Measurements from ENCODE around the gene LPIN2.
"Not testable (repeated sequence)": the region's sequence is repeated elsewhere in the genome, so short reads cannot be mapped to it uniquely, and the experiment has no call there.

LPIN2 gene

GRCh38 chr18:3005462-3005861 lies 7.5 kb downstream of the LPIN2 start:
- no peak for DNase-seq

- DNase-seq: not testable (repeated sequence)
Observed at GRCh38 chr18:3003766-3004165, 9.2 kb downstream of the LPIN2 start.

GRCh38 chr18:3002732-3003131 lies 10.2 kb downstream of the LPIN2 start:
- no peak for DNase-seq

- DNase-seq: no peak
Observed at GRCh38 chr18:2998644-2999043, 14.3 kb downstream of the LPIN2 start.

- DNase-seq: no peak
Observed at GRCh38 chr18:2997846-2998564, 14.9 kb downstream of the LPIN2 start.

GRCh38 chr18:2997429-2997828 lies 15.5 kb downstream of the LPIN2 start:
- no peak for DNase-seq

GRCh38 chr18:2994603-2995432 lies 18.1 kb downstream of the LPIN2 start:
- DNase-seq: no peak

GRCh38 chr18:2994020-2994589 lies 18.8 kb downstream of the LPIN2 start:
- DNase-seq: no peak

- DNase-seq: no peak
Observed at GRCh38 chr18:2992995-2993877, 19.7 kb downstream of the LPIN2 start.

- no peak for DNase-seq
Observed at GRCh38 chr18:2990956-2991640, 21.8 kb downstream of the LPIN2 start.

GRCh38 chr18:2987876-2988790 lies 24.8 kb downstream of the LPIN2 start:
- DNase-seq: no peak

GRCh38 chr18:2986150-2986865 lies 26.6 kb downstream of the LPIN2 start:
- DNase-seq: no peak

- DNase-seq: no peak
Observed at GRCh38 chr18:2985628-2986027, 27.3 kb downstream of the LPIN2 start.

GRCh38 chr18:2984703-2985261 lies 28.2 kb downstream of the LPIN2 start:
- no peak for DNase-seq

GRCh38 chr18:2984091-2984490 lies 28.9 kb downstream of the LPIN2 start:
- DNase-seq: no peak

- no peak for DNase-seq
Observed at GRCh38 chr18:2983296-2983695, 29.6 kb downstream of the LPIN2 start.

GRCh38 chr18:2982452-2983269 lies 30.3 kb downstream of the LPIN2 start:
- no peak for DNase-seq

GRCh38 chr18:2982022-2982421 lies 30.9 kb downstream of the LPIN2 start:
- no peak for DNase-seq

GRCh38 chr18:2981212-2981728 lies 31.7 kb downstream of the LPIN2 start:
- no peak for DNase-seq

Data from NCI-H82 (cell line).